ENCODE results near the gene PAK5.

Gene PAK5

GRCh38 chr20:9755301-9755700 lies 83.6 kb downstream of the PAK5 start:
- TF ChIP-seq GATA3 (IDR thresholded peaks at IDR 0.05; ENCODE audit: low read depth, low read length), result no peak
- TF ChIP-seq GATA2 (IDR thresholded peaks at IDR 0.05; ENCODE audit: low read depth, low read length), result no peak

- TF ChIP-seq GATA2 (IDR thresholded peaks at IDR 0.05; ENCODE audit: low read depth, low read length), result no peak
- TF ChIP-seq GATA3 (IDR thresholded peaks at IDR 0.05; ENCODE audit: low read depth, low read length), result no peak
These were observed 94.3 kb downstream of the PAK5 start for GRCh38 chr20:9744551-9744950.

GRCh38 chr20:9743871-9744270 lies 95.0 kb downstream of the PAK5 start:
- TF ChIP-seq GATA3 (IDR thresholded peaks at IDR 0.05; ENCODE audit: low read depth, low read length), result no peak
- no peak for TF ChIP-seq GATA2 (IDR thresholded peaks at IDR 0.05; ENCODE audit: low read depth, low read length)

GRCh38 chr20:9742821-9743220 lies 96.1 kb downstream of the PAK5 start:
- TF ChIP-seq GATA2 (IDR thresholded peaks at IDR 0.05; ENCODE audit: low read depth, low read length) (no peak), GATA3 (IDR thresholded peaks at IDR 0.05; ENCODE audit: low read depth, low read length) (no peak)

GRCh38 chr20:9741996-9742395 lies 96.9 kb downstream of the PAK5 start:
- no peak for TF ChIP-seq GATA3 (IDR thresholded peaks at IDR 0.05; ENCODE audit: low read depth, low read length)
- no peak for TF ChIP-seq GATA2 (IDR thresholded peaks at IDR 0.05; ENCODE audit: low read depth, low read length)

GRCh38 chr20:9740486-9740885 lies 98.4 kb downstream of the PAK5 start:
- no peak for TF ChIP-seq GATA3 (IDR thresholded peaks at IDR 0.05; ENCODE audit: low read depth, low read length)

- TF ChIP-seq GATA3 (IDR thresholded peaks at IDR 0.05; ENCODE audit: low read depth, low read length) (no peak), GATA2 (IDR thresholded peaks at IDR 0.05; ENCODE audit: low read depth, low read length) (no peak)
These were observed 98.9 kb downstream of the PAK5 start for GRCh38 chr20:9739991-9740390.

- no peak for TF ChIP-seq GATA2 (IDR thresholded peaks at IDR 0.05; ENCODE audit: low read depth, low read length)
- TF ChIP-seq GATA3 (IDR thresholded peaks at IDR 0.05; ENCODE audit: low read depth, low read length), result no peak
These were observed 102.5 kb downstream of the PAK5 start for GRCh38 chr20:9736373-9736772.

GRCh38 chr20:9723501-9724202 lies 115.2 kb downstream of the PAK5 start:
- TF ChIP-seq GATA3 (IDR thresholded peaks at IDR 0.05; ENCODE audit: low read depth, low read length) (no peak), GATA2 (IDR thresholded peaks at IDR 0.05; ENCODE audit: low read depth, low read length) (no peak)

- TF ChIP-seq GATA3 (IDR thresholded peaks at IDR 0.05; ENCODE audit: low read depth, low read length), result no peak
- TF ChIP-seq GATA2 (IDR thresholded peaks at IDR 0.05; ENCODE audit: low read depth, low read length), result no peak
These were observed 127.0 kb downstream of the PAK5 start for GRCh38 chr20:9711872-9712271.

GRCh38 chr20:9710685-9711084 lies 128.2 kb downstream of the PAK5 start:
- TF ChIP-seq GATA3 (IDR thresholded peaks at IDR 0.05; ENCODE audit: low read depth, low read length), result no peak

- TF ChIP-seq GATA2 (IDR thresholded peaks at IDR 0.05; ENCODE audit: low read depth, low read length), result no peak
- TF ChIP-seq GATA3 (IDR thresholded peaks at IDR 0.05; ENCODE audit: low read depth, low read length), result no peak
These were observed 133.0 kb downstream of the PAK5 start for GRCh38 chr20:9705722-9706476.

GRCh38 chr20:9699181-9699580 lies 139.7 kb downstream of the PAK5 start:
- TF ChIP-seq GATA2 (IDR thresholded peaks at IDR 0.05; ENCODE audit: low read depth, low read length) (no peak), GATA3 (IDR thresholded peaks at IDR 0.05; ENCODE audit: low read depth, low read length) (no peak)

GRCh38 chr20:9689041-9689440 lies 149.8 kb downstream of the PAK5 start:
- TF ChIP-seq GATA2 (IDR thresholded peaks at IDR 0.05; ENCODE audit: low read depth, low read length), result no peak
- no peak for TF ChIP-seq GATA3 (IDR thresholded peaks at IDR 0.05; ENCODE audit: low read depth, low read length)

- no peak for TF ChIP-seq GATA2 (IDR thresholded peaks at IDR 0.05; ENCODE audit: low read depth, low read length)
- TF ChIP-seq GATA3 (IDR thresholded peaks at IDR 0.05; ENCODE audit: low read depth, low read length), result no peak
These were observed 152.0 kb downstream of the PAK5 start for GRCh38 chr20:9686866-9687265.

Data from SH-SY5Y (cell line).